Measurements from ENCODE around the gene POLD4. TPM values are rescaled to one million over a fixed set of nuclear protein-coding genes. Genes with fewer than 3 reads are reported as not detected.

The POLD4 gene
- total RNA-seq, 1 donor from 2014 or later = 80.0 TPM

DNA sequence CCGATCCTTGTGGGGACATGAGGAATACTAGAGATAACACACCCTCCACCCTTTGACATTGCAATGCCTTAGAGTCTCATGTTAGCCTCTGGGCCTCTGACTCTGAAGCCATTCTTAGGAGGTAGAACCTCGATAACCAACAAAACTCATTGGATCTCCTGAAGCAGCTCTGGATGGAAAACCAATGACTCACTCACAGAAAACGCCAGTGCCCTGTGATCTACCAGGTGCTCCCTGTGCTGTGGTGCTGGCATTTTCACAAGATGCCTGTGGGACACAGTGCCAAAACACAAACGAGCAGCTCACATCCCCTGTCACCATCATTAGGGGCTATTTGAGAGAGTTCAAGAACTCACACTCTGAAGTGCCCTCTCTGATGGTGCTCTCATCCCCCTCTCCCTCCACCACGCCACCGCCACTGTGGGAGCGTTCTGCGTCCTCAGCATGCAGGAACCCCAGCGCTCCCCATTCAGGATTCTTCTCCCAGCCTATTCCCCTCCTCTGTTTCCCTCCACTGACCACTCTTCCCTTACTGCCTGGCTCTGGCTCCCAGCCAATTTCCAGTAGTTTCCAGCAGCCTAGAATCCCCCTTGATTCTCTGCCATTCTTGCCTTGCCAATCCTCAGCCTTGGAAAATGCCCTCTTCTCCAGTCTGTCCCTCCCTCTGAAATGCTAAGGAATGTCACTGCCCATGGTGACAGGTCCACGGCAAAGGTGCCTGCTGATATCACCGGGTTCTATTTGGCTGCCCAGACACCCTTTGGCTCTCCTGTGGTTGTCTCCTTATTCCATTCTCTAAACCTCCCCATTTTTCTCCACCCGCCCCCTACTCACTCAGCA, 4.7 kb upstream of the POLD4 start:
- TF ChIP-seq POLR2A (IDR thresholded peaks at IDR 0.05) = no peak
- TF ChIP-seq POLR2AphosphoS5 (IDR thresholded peaks at IDR 0.05; ENCODE audit: insufficient read depth in 1 of 2, low read depth in 1 of 2) = no peak
- Histone ChIP-seq H3K9me3 (no peaks in the 10 kb centered on the region), H3K36me3 (no peaks in the 10 kb centered on the region), H3K4me1 (peaks cover 52% of the 10 kb centered on the region), H3K27ac (peak overlapping the region; percentile 99), H3K27me3 (no peaks in the 10 kb centered on the region), H3K4me3 (no peak overlapping the region)
- intact Hi-C loops (cut with DNase I) = loop anchor here (10.0 kb wide), 1 partner anchor 147 kb away; the partner anchor contains the start of genes CDK2AP2 and PITPNM1
- no peak for DNase-seq (ENCODE audit: extremely low spot score in 2 of 2)

DNA sequence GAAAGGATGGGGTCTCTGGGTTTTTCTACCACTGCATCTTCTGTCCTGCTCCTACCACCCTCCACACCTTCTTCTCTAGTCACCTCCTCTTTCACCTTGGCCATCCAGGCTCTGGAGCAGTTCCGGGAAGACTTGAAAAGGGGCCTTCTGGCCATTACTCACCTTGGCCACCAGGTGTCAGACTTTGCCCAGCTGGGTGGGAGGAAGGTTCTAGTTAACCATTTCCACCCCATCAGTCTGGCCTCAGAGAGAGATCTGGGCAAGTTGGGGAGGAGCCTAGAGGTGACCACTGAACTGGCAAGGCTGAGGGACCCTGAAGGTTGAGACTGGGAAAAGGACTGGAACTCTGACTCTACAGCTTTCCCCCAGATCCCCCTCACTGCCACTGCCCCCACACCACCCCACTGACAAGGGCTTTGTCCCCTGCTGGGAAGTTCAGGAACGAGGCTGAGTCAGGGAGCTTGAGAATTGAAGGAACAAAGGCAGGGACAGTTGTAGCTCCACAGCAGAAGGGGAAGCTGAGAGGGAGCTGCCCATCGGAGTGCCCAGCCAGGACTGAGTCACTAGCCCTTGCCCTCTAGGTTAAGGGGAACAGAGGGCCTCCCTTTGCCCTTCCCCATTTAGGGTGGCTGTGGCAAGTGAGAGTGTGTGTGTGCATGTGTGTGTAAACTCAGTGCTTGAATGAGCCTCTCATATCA, 3.7 kb upstream of the POLD4 start:
- no peak overlapping the region for H3K4me3 ChIP-seq
- TF ChIP-seq, protein P1, sequence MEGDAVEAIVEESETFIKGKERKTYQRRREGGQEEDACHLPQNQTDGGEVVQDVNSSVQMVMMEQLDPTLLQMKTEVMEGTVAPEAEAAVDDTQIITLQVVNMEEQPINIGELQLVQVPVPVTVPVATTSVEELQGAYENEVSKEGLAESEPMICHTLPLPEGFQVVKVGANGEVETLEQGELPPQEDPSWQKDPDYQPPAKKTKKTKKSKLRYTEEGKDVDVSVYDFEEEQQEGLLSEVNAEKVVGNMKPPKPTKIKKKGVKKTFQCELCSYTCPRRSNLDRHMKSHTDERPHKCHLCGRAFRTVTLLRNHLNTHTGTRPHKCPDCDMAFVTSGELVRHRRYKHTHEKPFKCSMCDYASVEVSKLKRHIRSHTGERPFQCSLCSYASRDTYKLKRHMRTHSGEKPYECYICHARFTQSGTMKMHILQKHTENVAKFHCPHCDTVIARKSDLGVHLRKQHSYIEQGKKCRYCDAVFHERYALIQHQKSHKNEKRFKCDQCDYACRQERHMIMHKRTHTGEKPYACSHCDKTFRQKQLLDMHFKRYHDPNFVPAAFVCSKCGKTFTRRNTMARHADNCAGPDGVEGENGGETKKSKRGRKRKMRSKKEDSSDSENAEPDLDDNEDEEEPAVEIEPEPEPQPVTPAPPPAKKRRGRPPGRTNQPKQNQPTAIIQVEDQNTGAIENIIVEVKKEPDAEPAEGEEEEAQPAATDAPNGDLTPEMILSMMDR (IDR thresholded peaks at IDR 0.05) = peak; percentile 90 to 94 (median 90)
- TF ChIP-seq POLR2AphosphoS5 (IDR thresholded peaks at IDR 0.05; ENCODE audit: insufficient read depth in 1 of 2, low read depth in 1 of 2) (no peak), POLR2A (IDR thresholded peaks at IDR 0.05) (no peak)
- H3K36me3 ChIP-seq = no peaks in the 10 kb centered on the region
- H3K27ac ChIP-seq = peak overlapping the region; percentile 99
- no peaks in the 10 kb centered on the region for H3K9me3 ChIP-seq
- DNase-seq (ENCODE audit: extremely low spot score in 2 of 2) = peak in 1 of 2 donors; percentile 90
- intact Hi-C loops (cut with DNase I) = loop anchor here (10.0 kb wide), 1 partner anchor 148 kb away; the partner anchor contains the start of genes CDK2AP2 and PITPNM1
- H3K4me1 ChIP-seq = peaks cover 62% of the 10 kb centered on the region
- no peaks in the 10 kb centered on the region for H3K27me3 ChIP-seq

DNA sequence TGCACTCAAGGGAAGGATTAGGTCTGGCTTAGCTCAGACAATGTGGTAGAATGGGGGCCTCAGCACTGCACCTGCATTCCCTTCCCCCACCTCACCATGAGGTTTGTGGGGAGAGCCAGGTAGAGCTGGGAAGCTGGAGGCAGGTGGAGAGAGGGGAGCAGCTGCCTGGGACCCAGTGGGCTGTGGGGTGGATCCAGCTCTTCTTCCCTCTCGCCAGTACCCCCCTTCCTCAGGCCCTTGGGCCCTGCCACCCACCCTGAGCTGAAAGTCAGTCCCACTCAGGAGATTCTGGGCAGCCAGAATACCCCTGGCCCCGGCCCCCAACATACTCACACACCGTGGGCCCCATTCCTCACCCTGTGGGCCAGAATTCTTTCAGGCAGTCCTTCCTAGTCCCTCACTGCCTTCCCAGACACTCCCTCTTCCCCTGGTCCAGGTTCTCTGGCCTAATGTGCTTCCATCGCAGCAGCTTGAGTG, 3.1 kb upstream of the POLD4 start:
- intact Hi-C loops (cut with DNase I) = loop anchor here (10.0 kb wide), 1 partner anchor 148 kb away; the partner anchor contains the start of genes CDK2AP2 and PITPNM1
- H3K27me3 ChIP-seq = no peaks in the 10 kb centered on the region
- TF ChIP-seq, protein P1 (IDR thresholded peaks at IDR 0.05) = no peak
- no peak for TF ChIP-seq POLR2AphosphoS5 (IDR thresholded peaks at IDR 0.05; ENCODE audit: insufficient read depth in 1 of 2, low read depth in 1 of 2)
- no peak for TF ChIP-seq POLR2A (IDR thresholded peaks at IDR 0.05)
- peaks cover 68% of the 10 kb centered on the region for H3K4me1 ChIP-seq
- no peak overlapping the region for H3K4me3 ChIP-seq
- H3K36me3 ChIP-seq = no peaks in the 10 kb centered on the region
- DNase-seq (ENCODE audit: extremely low spot score in 2 of 2) = peak; percentile 84 to 88
- H3K9me3 ChIP-seq = no peaks in the 10 kb centered on the region
- peak overlapping the region; percentile 99 for H3K27ac ChIP-seq

DNA sequence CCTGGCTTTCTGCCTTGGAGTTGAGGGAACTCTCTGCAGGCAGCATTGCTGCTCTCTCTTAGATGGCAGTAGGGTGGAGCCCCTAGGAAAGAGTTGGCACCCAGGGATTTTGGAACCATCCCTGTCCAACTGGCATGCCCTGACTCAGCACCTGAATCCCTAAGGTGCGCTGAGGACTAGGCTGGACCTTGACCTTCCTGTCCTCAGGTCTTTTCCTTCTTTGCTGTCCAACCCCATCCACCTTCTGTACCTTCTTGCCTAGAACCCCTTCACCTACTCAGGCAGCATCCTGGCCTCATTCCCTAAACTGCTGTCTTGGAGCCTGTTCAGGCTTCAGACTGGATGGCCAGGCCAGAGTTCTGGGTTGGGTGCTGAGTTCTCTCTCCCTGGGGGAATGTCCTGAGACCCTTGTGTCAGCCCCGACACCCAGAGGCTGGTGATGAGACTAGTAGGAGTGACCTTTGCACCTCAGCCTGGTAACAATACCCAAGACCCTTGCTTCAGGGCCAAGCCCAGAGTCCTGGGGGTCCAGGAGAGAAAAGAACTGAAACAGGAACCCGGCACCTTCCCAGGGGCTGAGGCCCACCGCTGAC, 2.5 kb upstream of the POLD4 start:
- Histone ChIP-seq H3K36me3 (no peaks in the 10 kb centered on the region), H3K4me3 (no peak overlapping the region), H3K27me3 (no peaks in the 10 kb centered on the region), H3K4me1 (peaks cover 73% of the 10 kb centered on the region), H3K9me3 (no peaks in the 10 kb centered on the region), H3K27ac (peak overlapping the region; percentile 99)
- TF ChIP-seq, protein P1 (IDR thresholded peaks at IDR 0.05) = no peak
- TF ChIP-seq POLR2A (IDR thresholded peaks at IDR 0.05) (no peak), POLR2AphosphoS5 (IDR thresholded peaks at IDR 0.05; ENCODE audit: insufficient read depth in 1 of 2, low read depth in 1 of 2) (no peak)
- peak in 1 of 2 donors; percentile 86 for DNase-seq (ENCODE audit: extremely low spot score in 2 of 2)
- intact Hi-C loops (cut with DNase I) = loop anchor here (10.0 kb wide), 1 partner anchor 149 kb away; the partner anchor contains the start of genes CDK2AP2 and PITPNM1
